Stimulated activated naive CD8-positive, alpha-beta T cell treated with anti-CD3 and anti-CD28 coated beads, Interleukin-15, amount 100 ng/mL, for 72 hours (primary cell): Measurements from ENCODE around the gene STK32C.
"Not testable (repeated sequence)": the region's sequence is repeated elsewhere in the genome, so short reads cannot be mapped to it uniquely, and the experiment has no call there.

Experiments
- ATAC-seq: fragments of 150-1000 bp; cut with Tn5 transposase; 2 replicates; pipeline ENCODE4 v1.10.0; 2021; ENCODE audit warnings: mild to moderate bottlenecking, moderate library complexity
- DNase-seq, 2 donors: peaks; one replicate each; pipeline ENCODE4 v3.0.0; 2021 to 2022
- H3K27ac Mint-ChIP-seq, 2 donors: one replicate each; pipeline ENCODE4 v1.8.0; 2022; ENCODE audit warnings: mild to moderate bottlenecking in 2 of 2, mixed read lengths in 2 of 2, moderate library complexity in 2 of 2
- H3K27me3 Mint-ChIP-seq: one replicate; pipeline ENCODE4 v1.8.0; 2022; ENCODE audit warnings: mixed read lengths
- H3K4me1 Mint-ChIP-seq: one replicate; pipeline ENCODE4 v1.8.0; 2022; ENCODE audit warnings: mild to moderate bottlenecking, mixed read lengths
- H3K4me3 Mint-ChIP-seq, 2 donors: one replicate each; pipeline ENCODE4 v1.8.0; 2022; ENCODE audit warnings: mild to moderate bottlenecking in 2 of 2, mixed read lengths in 2 of 2, moderate library complexity in 1 of 2
- H3K9me3 Mint-ChIP-seq, 2 donors: one replicate each; pipeline ENCODE4 v1.8.0; 2022; ENCODE audit warnings: mixed read lengths in 2 of 2

STK32C gene

GRCh38 chr10:132307823-132308586 lies at the start of gene STK32C:
Gene STK32C, minus strand, starts transcription at chr10:132307950. Its CDS starts 117 bp downstream, at chr10:132307833.
- Mint-ChIP-seq H3K27ac (peak within 1 kb of the TSS in 1 of 2 donors; percentile 63), H3K4me3 (peak within 1 kb of the TSS; percentile 95 to 96), H3K4me1 (peaks cover 27% of the 10 kb centered on the region), H3K27me3 (peaks cover 34% of the 10 kb centered on the region), H3K9me3 (no peaks in the 10 kb centered on the region)
- DNase-seq (peak; percentile 85 to 88), ATAC-seq (peak; percentile 85)

GRCh38 chr10:132356621-132357195 lies 49.0 kb upstream of the STK32C start:
- no peaks in the 10 kb centered on the region for H3K27me3 Mint-ChIP-seq
- H3K9me3 Mint-ChIP-seq: peaks cover 0 to 7% of the 10 kb centered on the region in 2 donors
- DNase-seq: no peak
- no peak overlapping the region for H3K4me3 Mint-ChIP-seq
- no peaks in the 10 kb centered on the region for H3K4me1 Mint-ChIP-seq
- no peak for ATAC-seq
- no peak overlapping the region for H3K27ac Mint-ChIP-seq

GRCh38 chr10:132355754-132356153 lies 48.0 kb upstream of the STK32C start:
- DNase-seq (no peak), ATAC-seq (no peak)
- Mint-ChIP-seq H3K4me1 (no peaks in the 10 kb centered on the region), H3K27ac (peak overlapping the region in 1 of 2 donors; percentile 74), H3K9me3 (peaks cover 0 to 7% of the 10 kb centered on the region in 2 donors), H3K4me3 (no peak overlapping the region), H3K27me3 (no peaks in the 10 kb centered on the region)

- no peak for DNase-seq
- Mint-ChIP-seq H3K4me1 (no peaks in the 10 kb centered on the region), H3K27me3 (no peaks in the 10 kb centered on the region), H3K9me3 (peaks cover 0 to 7% of the 10 kb centered on the region in 2 donors), H3K27ac (no peak overlapping the region), H3K4me3 (no peak overlapping the region)
- ATAC-seq: no peak
These were observed 47.5 kb upstream of the STK32C start for GRCh38 chr10:132355297-132355696.

GRCh38 chr10:132354356-132355094 lies 46.8 kb upstream of the STK32C start:
- DNase-seq (no peak), ATAC-seq (no peak)
- peaks cover 0 to 7% of the 10 kb centered on the region in 2 donors for H3K9me3 Mint-ChIP-seq
- no peak overlapping the region for H3K4me3 Mint-ChIP-seq
- no peaks in the 10 kb centered on the region for H3K27me3 Mint-ChIP-seq
- peak overlapping the region in 1 of 2 donors; percentile 54 for H3K27ac Mint-ChIP-seq
- H3K4me1 Mint-ChIP-seq: no peaks in the 10 kb centered on the region

GRCh38 chr10:132353456-132354355 lies 46.0 kb upstream of the STK32C start:
- DNase-seq (no peak), ATAC-seq (peak; percentile 39)
- no peaks in the 10 kb centered on the region for H3K27me3 Mint-ChIP-seq
- peaks cover 0 to 7% of the 10 kb centered on the region in 2 donors for H3K9me3 Mint-ChIP-seq
- no peak overlapping the region for H3K4me3 Mint-ChIP-seq
- no peaks in the 10 kb centered on the region for H3K4me1 Mint-ChIP-seq
- H3K27ac Mint-ChIP-seq: no peak overlapping the region

GRCh38 chr10:132352462-132353308 lies 44.9 kb upstream of the STK32C start:
- not testable (repeated sequence) for H3K27me3 Mint-ChIP-seq, H3K27ac Mint-ChIP-seq, H3K4me3 Mint-ChIP-seq, H3K4me1 Mint-ChIP-seq, H3K9me3 Mint-ChIP-seq
- peak; percentile 65 for ATAC-seq
- peak; percentile 64 to 71 for DNase-seq

- H3K9me3 Mint-ChIP-seq: no peaks in the 10 kb centered on the region
- H3K4me3 Mint-ChIP-seq: no peak overlapping the region
- DNase-seq (no peak), ATAC-seq (no peak)
- H3K27me3 Mint-ChIP-seq: no peaks in the 10 kb centered on the region
- no peak overlapping the region for H3K27ac Mint-ChIP-seq
- H3K4me1 Mint-ChIP-seq: no peaks in the 10 kb centered on the region
These were observed 43.9 kb upstream of the STK32C start for GRCh38 chr10:132351611-132352010.

GRCh38 chr10:132350946-132351345 lies 43.2 kb upstream of the STK32C start:
- no peak for ATAC-seq
- Mint-ChIP-seq H3K4me1 (no peaks in the 10 kb centered on the region), H3K27me3 (no peaks in the 10 kb centered on the region), H3K27ac (no peak overlapping the region), H3K4me3 (no peak overlapping the region), H3K9me3 (no peaks in the 10 kb centered on the region)
- DNase-seq: no peak

GRCh38 chr10:132350391-132350790 lies 42.6 kb upstream of the STK32C start:
- no peaks in the 10 kb centered on the region for H3K9me3 Mint-ChIP-seq
- no peak overlapping the region for H3K27ac Mint-ChIP-seq
- ATAC-seq: no peak
- H3K27me3 Mint-ChIP-seq: no peaks in the 10 kb centered on the region
- no peaks in the 10 kb centered on the region for H3K4me1 Mint-ChIP-seq
- H3K4me3 Mint-ChIP-seq: no peak overlapping the region
- no peak for DNase-seq

- Mint-ChIP-seq H3K27ac (no peak overlapping the region), H3K4me1 (no peaks in the 10 kb centered on the region), H3K27me3 (no peaks in the 10 kb centered on the region), H3K9me3 (no peaks in the 10 kb centered on the region), H3K4me3 (no peak overlapping the region)
- DNase-seq (no peak), ATAC-seq (no peak)
These were observed 42.0 kb upstream of the STK32C start for GRCh38 chr10:132349766-132350165.

- Mint-ChIP-seq H3K27me3 (no peaks in the 10 kb centered on the region), H3K4me3 (no peak overlapping the region), H3K27ac (peak overlapping the region in 1 of 2 donors; percentile 17), H3K9me3 (no peaks in the 10 kb centered on the region), H3K4me1 (no peaks in the 10 kb centered on the region)
- no peak for DNase-seq
- ATAC-seq: no peak
These were observed 40.1 kb upstream of the STK32C start for GRCh38 chr10:132347931-132348267.

- no peak overlapping the region for H3K4me3 Mint-ChIP-seq
- no peak overlapping the region for H3K27ac Mint-ChIP-seq
- no peak for DNase-seq
- peak; percentile 45 for ATAC-seq
- no peaks in the 10 kb centered on the region for H3K27me3 Mint-ChIP-seq
- H3K9me3 Mint-ChIP-seq: peaks cover 0 to 2% of the 10 kb centered on the region in 2 donors
- H3K4me1 Mint-ChIP-seq: no peaks in the 10 kb centered on the region
These were observed 39.6 kb upstream of the STK32C start for GRCh38 chr10:132347211-132347930.

- H3K9me3 Mint-ChIP-seq: peaks cover 0 to 5% of the 10 kb centered on the region in 2 donors
- no peaks in the 10 kb centered on the region for H3K27me3 Mint-ChIP-seq
- DNase-seq: no peak
- no peak overlapping the region for H3K27ac Mint-ChIP-seq
- ATAC-seq: no peak
- no peaks in the 10 kb centered on the region for H3K4me1 Mint-ChIP-seq
- H3K4me3 Mint-ChIP-seq: no peak overlapping the region
These were observed 39.1 kb upstream of the STK32C start for GRCh38 chr10:132346806-132347205.
